KMS-11 (cell line): Measurements from ENCODE around the gene TAX1BP1.

Experiments used
- H2AFZ ChIP-seq: fragments of 200-600 bp; sonication (generic); 2 replicates; pipeline ENCODE4 v1.6.1; 2016; ENCODE audit warnings: antibody characterized with exemption, mixed run types, low read depth
- H3K27ac ChIP-seq: fragments of 200-600 bp; sonication (generic); 2 replicates; pipeline ENCODE4 v1.6.1; 2016; ENCODE audit warnings: mild to moderate bottlenecking, mixed run types
- H3K27me3 ChIP-seq: fragments of 200-600 bp; sonication (generic); 2 replicates; pipeline ENCODE4 v1.6.1; 2017; ENCODE audit warnings: mild to moderate bottlenecking, low read depth, mixed run types, moderate library complexity; ENCODE audit not compliant: insufficient read depth
- H3K36me3 ChIP-seq: fragments of 200-600 bp; sonication (generic); 2 replicates; pipeline ENCODE4 v1.6.1; 2017; ENCODE audit warnings: mild to moderate bottlenecking, mixed run types; ENCODE audit not compliant: insufficient read depth
- H3K4me1 ChIP-seq: fragments of 200-600 bp; sonication (generic); 2 replicates; pipeline ENCODE4 v1.6.1; 2016; ENCODE audit warnings: mild to moderate bottlenecking, low read depth, mixed run types; ENCODE audit not compliant: poor library complexity, severe bottlenecking
- H3K4me2 ChIP-seq: fragments of 200-600 bp; sonication (generic); 2 replicates; pipeline ENCODE4 v1.7.0; 2016; ENCODE audit warnings: mild to moderate bottlenecking, mixed run types
- H3K4me3 ChIP-seq: fragments of 200-600 bp; sonication (generic); IDR thresholded peaks from 2 replicates; pipeline ENCODE4 v1.6.1; 2017; ENCODE audit warnings: low read depth, low read length, mixed read lengths; ENCODE audit not compliant: insufficient read depth
- H3K79me2 ChIP-seq: fragments of 200-600 bp; sonication (generic); 2 replicates; pipeline ENCODE4 v1.6.1; 2016; ENCODE audit warnings: low read depth, mixed run types; ENCODE audit not compliant: insufficient read depth
- H3K9ac ChIP-seq: fragments of 200-600 bp; sonication (generic); 2 replicates; pipeline ENCODE4 v1.6.1; 2016; ENCODE audit warnings: mild to moderate bottlenecking, mixed run types
- H4K20me1 ChIP-seq: fragments of 200-600 bp; sonication (generic); 2 replicates; pipeline ENCODE4 v1.6.1; 2016; ENCODE audit warnings: mild to moderate bottlenecking, mixed run types; ENCODE audit not compliant: insufficient read depth
- CTCF ChIP-seq: fragments of 200-600 bp; sonication (generic); conservative IDR thresholded peaks from 2 replicates; pipeline ENCODE4 v1.6.1; 2017; ENCODE audit warnings: low read depth, mild to moderate bottlenecking, antibody characterized with exemption, low read length, moderate library complexity, mixed read lengths

The TAX1BP1 gene

GRCh38 chr7:27730112-27730511 is 9.8 kb upstream of the TAX1BP1 start:
- H3K4me1 ChIP-seq, result no peaks in the 10 kb centered on the region
- H3K27me3 ChIP-seq, result no peaks in the 10 kb centered on the region
- H3K4me2 ChIP-seq, result no peak overlapping the region
- no peaks in the 10 kb centered on the region for H3K79me2 ChIP-seq
- no peak overlapping the region for H3K27ac ChIP-seq
- H3K4me3 ChIP-seq, result no peak overlapping the region
- no peaks in the 10 kb centered on the region for H3K36me3 ChIP-seq
- no peak for TF ChIP-seq CTCF
- no peak overlapping the region for H2AFZ ChIP-seq
- no peaks in the 10 kb centered on the region for H4K20me1 ChIP-seq
- no peak overlapping the region for H3K9ac ChIP-seq

- Histone ChIP-seq H3K79me2 (no peaks in the 10 kb centered on the region), H3K4me1 (peaks cover 10% of the 10 kb centered on the region), H3K27me3 (no peaks in the 10 kb centered on the region), H2AFZ (no peak overlapping the region), H3K36me3 (no peaks in the 10 kb centered on the region), H4K20me1 (no peaks in the 10 kb centered on the region), H3K4me3 (no peak overlapping the region), H3K9ac (no peak overlapping the region), H3K27ac (no peak overlapping the region), H3K4me2 (no peak overlapping the region)
- TF ChIP-seq CTCF, result no peak
Measured at GRCh38 chr7:27734583-27734982, 5.4 kb upstream of the TAX1BP1 start.

- H4K20me1 ChIP-seq, result no peaks in the 10 kb centered on the region
- no peak overlapping the region for H3K27ac ChIP-seq
- TF ChIP-seq CTCF, result no peak
- H3K79me2 ChIP-seq, result no peaks in the 10 kb centered on the region
- H3K4me3 ChIP-seq, result no peak overlapping the region
- H3K36me3 ChIP-seq, result no peaks in the 10 kb centered on the region
- H3K9ac ChIP-seq, result no peak overlapping the region
- no peaks in the 10 kb centered on the region for H3K27me3 ChIP-seq
- H2AFZ ChIP-seq, result no peak overlapping the region
- H3K4me2 ChIP-seq, result no peak overlapping the region
- H3K4me1 ChIP-seq, result peaks cover 10% of the 10 kb centered on the region
Measured at GRCh38 chr7:27735165-27735564, 4.8 kb upstream of the TAX1BP1 start.

- H2AFZ ChIP-seq, result no peak overlapping the region
- H4K20me1 ChIP-seq, result no peaks in the 10 kb centered on the region
- no peaks in the 10 kb centered on the region for H3K27me3 ChIP-seq
- no peaks in the 10 kb centered on the region for H3K36me3 ChIP-seq
- H3K4me1 ChIP-seq, result peaks cover 10% of the 10 kb centered on the region
- no peak overlapping the region for H3K4me3 ChIP-seq
- TF ChIP-seq CTCF, result no peak
- H3K79me2 ChIP-seq, result peaks cover 1% of the 10 kb centered on the region; the same call in 1 of the 2 replicates
- H3K27ac ChIP-seq, result no peak overlapping the region
- H3K9ac ChIP-seq, result no peak overlapping the region
- no peak overlapping the region for H3K4me2 ChIP-seq
Measured at GRCh38 chr7:27735831-27736230, 4.1 kb upstream of the TAX1BP1 start.
